ENCODE measurements around the gene UNC50. TPM values are rescaled to one million over a fixed set of nuclear protein-coding genes. Genes with fewer than 3 reads are reported as not detected.

Gene UNC50
- total RNA-seq, 2 donors from 2014 or later, result 30.9 to 53.7 TPM

- no peak overlapping the region for H3K4me3 ChIP-seq
- peaks cover 0 to 2% of the 10 kb centered on the region in 2 donors for H3K36me3 ChIP-seq (replicated peaks in 1 of 2; ENCODE audit: insufficient read depth in 1 of 2, low read depth in 2 of 2)
- DNase-seq (no peak), ATAC-seq (no peak)
- intact Hi-C loops (cut with DNase I), result no loop called here
- no peak overlapping the region for H3K27ac ChIP-seq
- H3K9me3 ChIP-seq, result no peaks in the 10 kb centered on the region
- 84% methylated on average over 11 to 12 of the region's 12 CpGs for WGBS, 2 donors
- H3K27me3 ChIP-seq, result no peaks in the 10 kb centered on the region
- TF ChIP-seq CTCF (IDR thresholded peaks at IDR 0.05), result no peak
- no peak for TF ChIP-seq POLR2A (IDR thresholded peaks at IDR 0.05)
- peaks cover 6% of the 10 kb centered on the region for H3K4me1 ChIP-seq
Measured at GRCh38 chr2:98663511-98664090, 55.2 kb downstream of the UNC50 start.

- Histone ChIP-seq H3K4me1 (peaks cover 6% of the 10 kb centered on the region), H3K27ac (peak overlapping the region in 2 of 4 donors; percentile 7 to 17), H3K9me3 (no peaks in the 10 kb centered on the region), H3K36me3 (replicated peaks in 1 of 2; ENCODE audit: insufficient read depth in 1 of 2, low read depth in 2 of 2) (no peaks in the 10 kb centered on the region), H3K27me3 (no peaks in the 10 kb centered on the region), H3K4me3 (no peak overlapping the region)
- WGBS, 2 donors, result 60 to 71% methylated on average over 3 of the region's 3 CpGs
- intact Hi-C loops (cut with DNase I), result no loop called here
- ATAC-seq (peak; percentile 42), DNase-seq (peak in 1 of 4 donors; percentile 18)
- TF ChIP-seq POLR2A (IDR thresholded peaks at IDR 0.05) (no peak), CTCF (IDR thresholded peaks at IDR 0.05) (no peak)
Measured at GRCh38 chr2:98664323-98664722, 55.9 kb downstream of the UNC50 start.

- intact Hi-C loops (cut with DNase I), result no loop called here
- no peak for ATAC-seq
- Histone ChIP-seq H3K4me3 (no peak overlapping the region), H3K4me1 (peaks cover 19% of the 10 kb centered on the region), H3K36me3 (replicated peaks in 1 of 2; ENCODE audit: insufficient read depth in 1 of 2, low read depth in 2 of 2) (no peaks in the 10 kb centered on the region), H3K9me3 (no peaks in the 10 kb centered on the region), H3K27me3 (no peaks in the 10 kb centered on the region), H3K27ac (no peak overlapping the region)
- no peak for TF ChIP-seq CTCF (IDR thresholded peaks at IDR 0.05)
- no peak for TF ChIP-seq POLR2A (IDR thresholded peaks at IDR 0.05)
- WGBS, 2 donors, result 85 to 90% methylated on average over 3 of the region's 3 CpGs
- DNase-seq, result no peak
Measured at GRCh38 chr2:98665677-98666076, 57.3 kb downstream of the UNC50 start.

Other genes with a start within 250 kb of the UNC50 start
- gene INPP4A, start 163.7 kb upstream of the UNC50 start, total RNA-seq, result 10 to 100 TPM; 10.9 to 12.2 TPM
- 10 to 100 TPM; 20.1 to 39.2 TPM for gene COA5, start 77 bp upstream of the UNC50 start, total RNA-seq
- 10 to 100 TPM; 40.5 to 72.4 TPM for gene MGAT4A, start 122.5 kb downstream of the UNC50 start, total RNA-seq

Measured in body of pancreas (tissue), 4 donors.